Trophoblast cell (in vitro differentiated cells and primary cell): ENCODE results near the gene NUDT3.

Source experiments
- DNase-seq, 2 donors: peaks; one replicate each; pipeline ENCODE4 v3.0.0-alpha.2; 2016
- H2AFZ ChIP-seq: 2 replicates; pipeline ENCODE4 v1.6.1; 2013; ENCODE audit warnings: low read length, moderate library complexity, mild to moderate bottlenecking; ENCODE audit not compliant: insufficient read depth, poor library complexity
- H2AK5ac ChIP-seq: 2 replicates; pipeline ENCODE4 v1.6.1; 2013; ENCODE audit warnings: mild to moderate bottlenecking, low read length
- H2BK120ac ChIP-seq: 2 replicates; pipeline ENCODE4 v1.6.1; 2013; ENCODE audit warnings: low read length, mild to moderate bottlenecking, moderate library complexity; ENCODE audit not compliant: insufficient read depth, poor library complexity
- H2BK12ac ChIP-seq: 2 replicates; pipeline ENCODE4 v1.6.1; 2013; ENCODE audit warnings: mild to moderate bottlenecking, low read length, moderate library complexity
- H2BK5ac ChIP-seq: 2 replicates; pipeline ENCODE4 v1.6.1; 2013; ENCODE audit warnings: low read length, low read depth, moderate library complexity, mild to moderate bottlenecking; ENCODE audit not compliant: poor library complexity
- H3K14ac ChIP-seq: 2 replicates; pipeline ENCODE4 v1.6.1; 2013; ENCODE audit warnings: mild to moderate bottlenecking, low read length
- H3K18ac ChIP-seq: 2 replicates; pipeline ENCODE4 v1.6.1; 2013; ENCODE audit warnings: mild to moderate bottlenecking, low read length
- H3K23ac ChIP-seq: 2 replicates; pipeline ENCODE4 v1.6.1; 2013; ENCODE audit warnings: low read length
- H3K27ac ChIP-seq: 2 replicates; pipeline ENCODE4 v1.5.1; 2013; ENCODE audit warnings: low read depth, mild to moderate bottlenecking, inconsistent platforms, low read length, moderate library complexity
- H3K27me3 ChIP-seq: 2 replicates; pipeline ENCODE4 v1.6.1; 2013; ENCODE audit warnings: inconsistent platforms, mild to moderate bottlenecking, low read length, moderate library complexity; ENCODE audit not compliant: insufficient read depth
- H3K36me3 ChIP-seq, 2 experiments: 1 replicate in 1 of 2; 2 replicates in 1 of 2; pipeline ENCODE4 v1.6.1; 2013; ENCODE audit warnings: low read length in 2 of 2, mild to moderate bottlenecking in 2 of 2, moderate library complexity in 1 of 2; ENCODE audit not compliant: insufficient read depth in 2 of 2, control insufficient read depth in 1 of 2
- H3K4ac ChIP-seq: 2 replicates; pipeline ENCODE4 v1.6.1; 2013; ENCODE audit warnings: low read depth, mild to moderate bottlenecking, low read length, moderate library complexity
- H3K4me1 ChIP-seq, 2 experiments: 1 replicate in 1 of 2; 2 replicates in 1 of 2; pipeline ENCODE4 v1.6.1; 2013; ENCODE audit warnings: low read length in 2 of 2, mild to moderate bottlenecking in 2 of 2, moderate library complexity in 1 of 2; ENCODE audit not compliant: insufficient read depth in 2 of 2, control insufficient read depth in 1 of 2
- H3K4me2 ChIP-seq: 2 replicates; pipeline ENCODE4 v1.6.1; 2013; ENCODE audit warnings: inconsistent platforms, mild to moderate bottlenecking, low read length, moderate library complexity
- H3K4me3 ChIP-seq: 2 replicates; pipeline ENCODE4 v1.5.1; 2013; ENCODE audit warnings: mild to moderate bottlenecking, low read depth, low read length, inconsistent platforms
- H3K79me1 ChIP-seq: one replicate; pipeline ENCODE4 v1.6.1; 2013; ENCODE audit warnings: low read length
- H3K79me2 ChIP-seq: 2 replicates; pipeline ENCODE4 v1.6.1; 2013; ENCODE audit warnings: low read length, mild to moderate bottlenecking; ENCODE audit not compliant: control insufficient read depth, insufficient read depth, poor library complexity
- H3K9ac ChIP-seq: 2 replicates; pipeline ENCODE4 v1.6.1; 2013; ENCODE audit warnings: mild to moderate bottlenecking, low read length
- H3K9me3 ChIP-seq: 2 replicates; pipeline ENCODE4 v1.6.1; 2013; ENCODE audit warnings: low read depth, mild to moderate bottlenecking, control low read depth, inconsistent platforms, low read length; ENCODE audit not compliant: insufficient read depth
- H4K12ac ChIP-seq: 2 replicates; pipeline ENCODE4 v1.6.1; 2013; ENCODE audit warnings: low read depth, mild to moderate bottlenecking, low read length, moderate library complexity
- H4K8ac ChIP-seq: 2 replicates; pipeline ENCODE4 v1.6.1; 2013; ENCODE audit warnings: low read depth, mild to moderate bottlenecking, low read length, moderate library complexity
- H4K91ac ChIP-seq: one replicate; pipeline ENCODE4 v1.6.1; 2013; ENCODE audit warnings: low read depth, mild to moderate bottlenecking, low read length, moderate library complexity
- WGBS: extraction: QIAGEN DNeasy Blood & Tissue Kit; methylation state at CpG from one replicate; pipeline ENCODE4 v1.1.7; 2013; ENCODE audit warnings: missing lambda C conversion rate; ENCODE audit not compliant: insufficient read length, insufficient coverage; ENCODE audit errors: extremely low coverage; 5-methylcytosine and 5-hydroxymethylcytosine counted together

The NUDT3 gene

GRCh38 chr6:34239500-34239825, 153.0 kb downstream of the NUDT3 start:
- H4K8ac ChIP-seq = no peak overlapping the region
- no peak overlapping the region for H3K18ac ChIP-seq
- H2BK5ac ChIP-seq = no peak overlapping the region
- H3K27ac ChIP-seq = no peak overlapping the region
- no peak overlapping the region for H3K4ac ChIP-seq
- H4K91ac ChIP-seq = no peak overlapping the region
- H3K4me1 ChIP-seq = peaks cover 20 to 40% of the 10 kb centered on the region in 2 experiments
- H3K4me3 ChIP-seq = no peak overlapping the region
- H3K23ac ChIP-seq = no peak overlapping the region
- WGBS = no CpG with 5 or more reads among the region's 3 CpGs
- no peak overlapping the region for H3K9ac ChIP-seq
- H2BK12ac ChIP-seq = no peak overlapping the region
- no peak overlapping the region for H2AK5ac ChIP-seq
- no peak overlapping the region for H3K4me2 ChIP-seq
- peaks cover 35% of the 10 kb centered on the region for H3K79me1 ChIP-seq
- H3K14ac ChIP-seq = no peak overlapping the region
- H3K9me3 ChIP-seq = no peaks in the 10 kb centered on the region
- H4K12ac ChIP-seq = no peak overlapping the region
- H3K36me3 ChIP-seq = peaks cover 41 to 45% of the 10 kb centered on the region in 2 experiments
- peak in 1 of 2 donors; percentile 1 for DNase-seq
- no peak overlapping the region for H2BK120ac ChIP-seq
- no peak overlapping the region for H2AFZ ChIP-seq
- peaks cover 21% of the 10 kb centered on the region for H3K79me2 ChIP-seq
- H3K27me3 ChIP-seq = no peaks in the 10 kb centered on the region

GRCh38 chr6:34238585-34239499, 153.6 kb downstream of the NUDT3 start:
- H3K79me1 ChIP-seq = peaks cover 33% of the 10 kb centered on the region

GRCh38 chr6:34237722-34238584, 154.5 kb downstream of the NUDT3 start:
- Histone ChIP-seq H3K4me2 (peak overlapping the region; percentile 88), H2AFZ (peak overlapping the region; percentile 32), H3K23ac (no peak overlapping the region), H2AK5ac (peak overlapping the region; percentile 52), H3K36me3 (peaks cover 26 to 30% of the 10 kb centered on the region in 2 experiments), H4K91ac (peak overlapping the region; percentile 91), H3K4ac (peak overlapping the region; percentile 87), H4K12ac (peak overlapping the region; percentile 10), H3K79me2 (peaks cover 21% of the 10 kb centered on the region), H2BK120ac (peak overlapping the region; percentile 81), H3K4me1 (peaks cover 11 to 27% of the 10 kb centered on the region in 2 experiments), H3K27ac (peak overlapping the region; percentile 72), H3K9me3 (no peaks in the 10 kb centered on the region), H2BK5ac (peak overlapping the region; percentile 80), H3K27me3 (no peaks in the 10 kb centered on the region), H3K14ac (peak overlapping the region; percentile 88), H2BK12ac (no peak overlapping the region), H4K8ac (peak overlapping the region; percentile 85), H3K9ac (peak overlapping the region; percentile 73), H3K18ac (peak overlapping the region; percentile 45), H3K4me3 (peak overlapping the region; percentile 85), H3K79me1 (peaks cover 33% of the 10 kb centered on the region)
- DNase-seq = peak; percentile 43 to 51
- no CpG with 5 or more reads among the region's 64 CpGs for WGBS

More at GRCh38 chr6:34238585-34239499, 153.6 kb downstream of the NUDT3 start:
- Histone ChIP-seq H2AK5ac (no peak overlapping the region), H2BK12ac (peak overlapping the region; percentile 15), H3K79me2 (peaks cover 21% of the 10 kb centered on the region), H3K23ac (no peak overlapping the region), H2AFZ (no peak overlapping the region), H3K36me3 (peaks cover 35 to 39% of the 10 kb centered on the region in 2 experiments), H3K27me3 (no peaks in the 10 kb centered on the region), H4K12ac (no peak overlapping the region), H3K18ac (peak overlapping the region; percentile 25), H2BK5ac (no peak overlapping the region), H3K4me1 (peaks cover 14 to 34% of the 10 kb centered on the region in 2 experiments), H3K4ac (peak overlapping the region; percentile 61), H3K27ac (peak overlapping the region; percentile 24), H3K9ac (peak overlapping the region; percentile 73), H3K9me3 (no peaks in the 10 kb centered on the region), H4K91ac (no peak overlapping the region), H2BK120ac (no peak overlapping the region), H3K14ac (no peak overlapping the region), H3K4me2 (peak overlapping the region; percentile 88), H4K8ac (peak overlapping the region; percentile 13), H3K4me3 (peak overlapping the region; percentile 85)
- DNase-seq = no peak
- no CpG with 5 or more reads among the region's 14 CpGs for WGBS

- Histone ChIP-seq H3K4me2 (peak overlapping the region; percentile 88), H2BK5ac (peak overlapping the region; percentile 80), H2AFZ (peak overlapping the region; percentile 32), H3K4ac (peak overlapping the region; percentile 87), H4K91ac (peak overlapping the region; percentile 91), H3K14ac (peak overlapping the region; percentile 88), H3K27ac (peak overlapping the region; percentile 83), H2BK120ac (peak overlapping the region; percentile 81), H3K4me3 (peak overlapping the region; percentile 85), H4K8ac (peak overlapping the region; percentile 85), H2BK12ac (no peak overlapping the region), H4K12ac (peak overlapping the region; percentile 10), H3K79me2 (peaks cover 21% of the 10 kb centered on the region), H3K4me1 (peaks cover 11 to 24% of the 10 kb centered on the region in 2 experiments), H3K23ac (no peak overlapping the region), H3K9ac (peak overlapping the region; percentile 73), H3K79me1 (peaks cover 33% of the 10 kb centered on the region), H3K18ac (peak overlapping the region; percentile 57), H3K27me3 (no peaks in the 10 kb centered on the region), H3K9me3 (no peaks in the 10 kb centered on the region), H3K36me3 (peaks cover 20 to 24% of the 10 kb centered on the region in 2 experiments), H2AK5ac (peak overlapping the region; percentile 52)
- peak in 1 of 2 donors; percentile 27 for DNase-seq
- WGBS = no CpG with 5 or more reads among the region's 78 CpGs
Measured at GRCh38 chr6:34237316-34237721, 155.2 kb downstream of the NUDT3 start.
